Activated T-helper 1 cell treated with anti-CD3 and anti-CD28 coated beads, Interleukin-12 subunit alpha, Interleukin-12 subunit beta, Interleukin-2, Interleukin-4 antibody, amounts not matched to agents 30 ng/mL and 10 ng/mL and 1 ng/mL, durations not matched to agents 14 hours and 24 hours and 36 hours (primary cell): ENCODE measurements around the gene DNAJC4. TPM values are rescaled to one million over a fixed set of nuclear protein-coding genes. Genes with fewer than 3 reads are reported as not detected.

Source experiments
- DNase-seq: peaks from one replicate; pipeline ENCODE4 v3.0.0; 2021; ENCODE audit warnings: low spot score
- H3K27ac Mint-ChIP-seq: one replicate; pipeline ENCODE4 v1.8.0; 2021; ENCODE audit warnings: mild to moderate bottlenecking, mixed read lengths
- H3K27me3 Mint-ChIP-seq: one replicate; pipeline ENCODE4 v1.8.0; 2022; ENCODE audit warnings: mild to moderate bottlenecking, moderate library complexity, mixed read lengths; ENCODE audit not compliant: insufficient read depth
- H3K36me3 Mint-ChIP-seq: one replicate; pipeline ENCODE4 v1.8.0; 2021; ENCODE audit warnings: low read depth, mixed read lengths
- H3K4me1 Mint-ChIP-seq: one replicate; pipeline ENCODE4 v1.8.0; 2021; ENCODE audit warnings: low read depth, mixed read lengths
- H3K4me3 Mint-ChIP-seq: one replicate; pipeline ENCODE4 v1.8.0; 2021; ENCODE audit warnings: mild to moderate bottlenecking, moderate library complexity, mixed read lengths
- H3K9me3 Mint-ChIP-seq: one replicate; pipeline ENCODE4 v1.8.0; 2021; ENCODE audit warnings: mixed read lengths
- intact Hi-C: fragments of 100-400 bp; cut with micrococcal nuclease; formaldehyde crosslinking; loops from one replicate; pipeline ENCODE4 v1.15.1; 2024
- total RNA-seq: library from RNA; stranded (reverse); gene quantifications from 2 replicates; pipeline ENCODE4 v1.2.3, GENCODE V29; 2022

Gene DNAJC4
- total RNA-seq, 1 donor from 2014 or later: 19.8 TPM

GRCh38 chr11:64202992-64203391, 27.4 kb upstream of the DNAJC4 start:
- Mint-ChIP-seq H3K4me3 (no peak overlapping the region), H3K9me3 (no peaks in the 10 kb centered on the region), H3K4me1 (peaks cover 39% of the 10 kb centered on the region), H3K27me3 (no peaks in the 10 kb centered on the region), H3K27ac (no peak overlapping the region), H3K36me3 (peaks cover 52% of the 10 kb centered on the region)
- intact Hi-C loops: no loop called here
- DNase-seq: no peak

DNA sequence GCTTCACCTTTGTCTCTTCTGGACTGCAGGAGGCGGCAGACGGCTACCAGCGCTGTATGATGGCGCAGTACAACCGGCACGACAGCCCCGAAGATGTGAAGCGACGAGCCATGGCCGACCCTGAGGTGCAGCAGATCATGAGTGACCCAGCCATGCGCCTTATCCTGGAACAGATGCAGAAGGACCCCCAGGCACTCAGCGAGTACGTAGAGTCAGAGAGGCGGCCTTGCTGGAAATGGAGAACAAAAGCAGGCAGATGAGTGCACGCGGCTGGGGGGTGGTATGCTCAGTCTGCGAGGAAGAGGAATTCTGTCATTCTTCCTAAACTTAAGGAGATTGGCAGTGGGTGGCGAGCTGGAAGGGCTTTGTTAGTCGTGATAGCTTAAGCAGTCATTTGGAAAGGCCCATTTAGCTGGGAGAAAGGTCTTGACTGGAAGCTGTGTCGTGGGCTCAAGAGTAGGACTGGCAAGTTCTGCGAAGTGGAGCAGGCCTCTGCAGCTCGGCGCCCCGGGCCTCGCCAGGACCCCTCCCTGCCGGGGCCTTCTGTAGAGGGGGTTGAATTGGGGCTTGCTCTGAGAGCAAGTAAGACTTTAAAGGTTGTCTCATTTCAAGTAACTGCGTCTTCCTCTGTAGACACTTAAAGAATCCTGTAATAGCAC, 26.8 kb upstream of the DNAJC4 start:
- Mint-ChIP-seq H3K36me3 (peaks cover 51% of the 10 kb centered on the region), H3K27ac (no peak overlapping the region), H3K27me3 (no peaks in the 10 kb centered on the region), H3K9me3 (no peaks in the 10 kb centered on the region), H3K4me3 (peak overlapping the region; percentile 49), H3K4me1 (peaks cover 39% of the 10 kb centered on the region)
- no peak for DNase-seq
- intact Hi-C loops: loop anchor here (1.0 kb wide), 2 partner anchors 43 to 101 kb away; partner anchors contain the start of gene PPP1R14B

DNA sequence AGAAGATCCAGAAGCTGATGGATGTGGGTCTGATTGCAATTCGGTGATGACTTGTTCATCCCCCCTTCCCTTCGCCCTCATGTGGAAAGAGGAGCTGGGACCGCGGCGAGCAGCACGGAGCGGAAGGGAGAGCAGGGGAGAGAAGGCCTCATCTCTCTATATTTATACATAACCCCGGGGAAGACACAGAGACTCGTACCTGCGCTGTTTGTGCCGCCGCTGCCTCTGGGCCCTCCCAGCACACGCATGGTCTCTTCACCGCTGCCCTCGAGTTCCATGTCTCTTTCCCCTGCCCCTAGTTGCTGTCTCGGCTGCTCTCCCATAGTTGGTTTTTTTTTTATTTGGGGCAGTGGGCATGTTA, 26.3 kb upstream of the DNAJC4 start:
- H3K9me3 Mint-ChIP-seq: no peaks in the 10 kb centered on the region
- H3K27me3 Mint-ChIP-seq: no peaks in the 10 kb centered on the region
- H3K27ac Mint-ChIP-seq: no peak overlapping the region
- intact Hi-C loops: loop anchor here (1.0 kb wide), 2 partner anchors 42 to 100 kb away; partner anchors contain the start of gene PPP1R14B
- no peak for DNase-seq
- H3K36me3 Mint-ChIP-seq: peaks cover 55% of the 10 kb centered on the region
- peaks cover 39% of the 10 kb centered on the region for H3K4me1 Mint-ChIP-seq
- peak overlapping the region; percentile 49 for H3K4me3 Mint-ChIP-seq

DNA sequence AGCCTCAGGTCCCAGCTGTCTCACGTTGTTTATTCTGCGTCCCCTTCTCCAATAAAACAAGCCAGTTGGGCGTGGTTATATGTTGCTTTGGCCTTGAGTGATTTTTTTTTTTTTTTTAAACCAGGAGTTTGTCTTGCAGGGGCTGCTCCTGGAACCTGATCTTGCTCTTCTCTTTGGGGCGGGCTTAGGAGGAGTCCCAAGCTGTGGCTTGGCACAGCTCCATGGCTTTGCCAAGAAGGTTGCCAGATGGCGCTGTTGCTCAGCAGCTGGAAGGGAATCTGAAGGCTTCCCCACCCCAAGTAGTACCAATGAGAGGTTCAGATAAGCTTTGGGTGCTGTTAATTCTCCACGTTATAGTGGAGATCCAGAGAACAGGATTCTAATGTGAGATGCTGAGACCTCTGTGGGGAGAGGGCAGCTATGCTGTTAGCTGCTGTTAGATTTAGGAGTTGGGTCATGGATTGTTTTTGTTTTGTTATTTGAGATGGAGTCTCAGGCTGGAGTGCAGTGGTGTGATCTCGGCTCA, 25.8 kb upstream of the DNAJC4 start:
- no peaks in the 10 kb centered on the region for H3K9me3 Mint-ChIP-seq
- intact Hi-C loops: loop anchor here (1.0 kb wide), 2 partner anchors 42 to 100 kb away; partner anchors contain the start of gene PPP1R14B
- peak overlapping the region; percentile 70 for H3K27ac Mint-ChIP-seq
- peak; percentile 61 for DNase-seq
- no peaks in the 10 kb centered on the region for H3K27me3 Mint-ChIP-seq
- peaks cover 39% of the 10 kb centered on the region for H3K4me1 Mint-ChIP-seq
- H3K36me3 Mint-ChIP-seq: peaks cover 57% of the 10 kb centered on the region
- H3K4me3 Mint-ChIP-seq: peak overlapping the region; percentile 78

DNA sequence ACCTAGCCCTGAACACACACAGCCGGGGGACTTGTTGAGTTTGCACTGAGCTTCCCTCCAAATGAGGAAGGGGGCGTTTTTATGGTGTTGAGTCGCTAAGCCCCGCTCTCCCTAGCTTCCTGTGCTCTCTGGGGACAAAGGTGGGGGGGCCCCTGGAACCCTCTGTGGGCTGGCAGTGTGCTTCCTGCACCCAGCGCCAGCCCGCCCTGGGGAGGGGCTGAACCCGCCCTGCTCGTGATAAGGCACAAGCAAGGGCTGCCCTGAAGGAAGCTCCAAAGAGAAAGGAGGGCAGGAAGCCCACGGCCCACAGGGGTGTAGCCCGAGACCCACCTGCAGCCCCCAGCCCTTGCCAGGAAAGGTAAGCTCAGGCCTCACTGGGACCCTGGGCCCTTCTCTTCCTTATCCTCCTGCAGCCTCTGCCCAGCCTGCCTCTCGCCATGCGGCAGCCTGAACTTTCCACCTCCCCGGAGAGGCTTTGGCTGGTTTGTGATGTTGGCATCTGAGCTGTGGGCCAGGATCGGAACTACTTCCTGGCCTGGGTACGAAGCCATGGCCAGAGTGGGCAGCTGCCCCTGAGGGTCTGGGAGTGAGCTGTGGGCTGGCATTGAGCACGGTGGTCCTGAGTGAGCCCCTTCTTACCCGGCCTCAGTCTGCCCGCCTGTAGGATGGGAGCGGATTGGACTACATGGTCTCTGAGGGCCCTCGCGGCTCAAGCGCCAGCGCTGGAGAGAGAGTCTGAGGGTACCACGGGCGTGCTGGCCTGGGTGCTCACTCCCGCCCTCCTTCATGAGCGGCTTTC, 23.7 kb upstream of the DNAJC4 start, which contains the start of gene FERMT3:
Gene FERMT3, plus strand, starts transcription at position 265 of the 799 bp plus-strand sequence. CDS start 644 bp downstream, outside the sequence.
- peak; percentile 72 for DNase-seq
- peak within 1 kb of the TSS; percentile 89 for H3K4me3 Mint-ChIP-seq
- H3K4me1 Mint-ChIP-seq: peaks cover 34% of the 10 kb centered on the region
- H3K27ac Mint-ChIP-seq: peak within 1 kb of the TSS; percentile 95
- H3K36me3 Mint-ChIP-seq: peaks cover 54% of the 10 kb centered on the region
- intact Hi-C loops: loop anchor here (1.0 to 2.0 kb wide), 6 partner anchors 20 to 111 kb away; partner anchors contain the start of genes DNAJC4, FKBP2, NUDT22 and TRMT112
- no peaks in the 10 kb centered on the region for H3K9me3 Mint-ChIP-seq
- H3K27me3 Mint-ChIP-seq: no peaks in the 10 kb centered on the region

GRCh38 chr11:64207256-64208085, 22.9 kb upstream of the DNAJC4 start:
- Mint-ChIP-seq H3K36me3 (peaks cover 56% of the 10 kb centered on the region), H3K27ac (peak overlapping the region; percentile 95), H3K4me1 (peaks cover 33% of the 10 kb centered on the region), H3K27me3 (no peaks in the 10 kb centered on the region), H3K4me3 (peak overlapping the region; percentile 89), H3K9me3 (no peaks in the 10 kb centered on the region)
- intact Hi-C loops: loop anchor here (1.0 to 2.0 kb wide), 5 partner anchors 19 to 110 kb away; partner anchors contain the start of genes DNAJC4, FKBP2, NUDT22 and TRMT112
- peak; percentile 71 for DNase-seq

- no peak for DNase-seq
- H3K27ac Mint-ChIP-seq: peak overlapping the region; percentile 95
- intact Hi-C loops: no loop called here
- no peaks in the 10 kb centered on the region for H3K9me3 Mint-ChIP-seq
- peaks cover 57% of the 10 kb centered on the region for H3K36me3 Mint-ChIP-seq
- H3K4me3 Mint-ChIP-seq: peak overlapping the region; percentile 89
- no peaks in the 10 kb centered on the region for H3K27me3 Mint-ChIP-seq
- H3K4me1 Mint-ChIP-seq: peaks cover 33% of the 10 kb centered on the region
Measured at GRCh38 chr11:64208086-64208795, 22.1 kb upstream of the DNAJC4 start.

DNA sequence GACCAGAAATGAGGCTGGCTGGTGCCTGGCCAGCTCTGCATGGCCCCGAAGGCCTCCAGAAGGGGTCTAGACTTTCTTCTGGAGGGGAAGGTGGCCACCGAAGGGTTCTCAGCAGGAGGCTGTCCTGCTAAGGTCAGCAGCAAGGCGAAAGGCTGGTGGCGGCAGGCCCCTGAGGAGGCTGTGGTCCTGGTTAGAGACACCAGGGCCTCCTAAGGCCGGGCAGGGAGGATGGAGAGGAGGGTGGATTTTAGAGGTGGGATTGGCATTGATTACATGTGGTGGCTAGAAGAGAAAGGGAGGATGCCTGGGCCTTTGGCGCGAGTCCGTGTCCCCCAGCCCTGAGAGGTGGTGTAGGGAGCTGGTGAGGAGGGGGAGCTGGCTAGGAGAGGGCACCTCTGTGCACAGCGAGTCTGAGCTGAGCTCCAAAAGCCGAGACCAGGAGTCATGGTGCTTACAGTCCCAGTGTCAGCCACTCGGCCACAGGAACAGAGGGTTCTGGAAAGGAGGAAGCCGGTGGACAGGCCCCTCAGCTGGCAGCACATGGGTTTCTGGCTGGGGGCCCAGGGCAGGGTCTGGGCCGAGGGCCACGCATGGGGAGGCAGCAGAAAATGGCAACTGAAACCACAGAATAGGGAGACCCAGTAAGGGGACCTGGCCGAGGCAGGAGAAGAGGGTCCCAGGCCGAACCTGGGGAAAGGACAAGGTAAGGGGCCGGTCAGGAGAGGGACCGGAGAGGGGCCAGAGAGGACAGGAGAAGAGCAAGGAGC, 21.4 kb upstream of the DNAJC4 start:
- Mint-ChIP-seq H3K36me3 (peaks cover 53% of the 10 kb centered on the region), H3K27ac (peak overlapping the region; percentile 95), H3K9me3 (no peaks in the 10 kb centered on the region), H3K27me3 (no peaks in the 10 kb centered on the region), H3K4me1 (peaks cover 30% of the 10 kb centered on the region), H3K4me3 (peak overlapping the region; percentile 58)
- no peak for DNase-seq
- intact Hi-C loops: no loop called here

DNA sequence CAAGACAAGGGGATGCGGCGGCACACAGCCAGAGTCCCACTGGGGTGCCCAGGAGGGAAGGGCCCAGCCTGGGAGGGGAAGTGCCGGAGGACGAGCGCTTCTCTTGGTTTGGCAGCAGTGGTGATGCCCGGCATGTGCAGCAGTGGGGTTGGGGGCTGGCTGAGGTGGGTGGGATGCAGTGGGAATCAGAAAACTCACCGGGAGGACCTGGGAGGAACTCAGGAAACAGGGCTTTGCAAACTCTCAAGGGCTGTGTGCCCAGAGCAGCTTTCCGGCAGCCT, 20.8 kb upstream of the DNAJC4 start:
- Mint-ChIP-seq H3K4me1 (peaks cover 26% of the 10 kb centered on the region), H3K27me3 (no peaks in the 10 kb centered on the region), H3K4me3 (peak overlapping the region; percentile 30), H3K27ac (no peak overlapping the region), H3K9me3 (no peaks in the 10 kb centered on the region), H3K36me3 (peaks cover 50% of the 10 kb centered on the region)
- intact Hi-C loops: no loop called here
- no peak for DNase-seq

GRCh38 chr11:64210301-64211020, 19.9 kb upstream of the DNAJC4 start:
- DNase-seq: no peak
- intact Hi-C loops: no loop called here
- Mint-ChIP-seq H3K36me3 (peaks cover 53% of the 10 kb centered on the region), H3K4me1 (peaks cover 29% of the 10 kb centered on the region), H3K4me3 (no peak overlapping the region), H3K9me3 (no peaks in the 10 kb centered on the region), H3K27ac (no peak overlapping the region), H3K27me3 (no peaks in the 10 kb centered on the region)
